DND-41 (cell line): ENCODE measurements around the gene TTC33.

Experiments used
- CTCF ChIP-seq: IDR thresholded peaks from 2 replicates; pipeline ENCODE4 v1.5.1; 2012; ENCODE audit warnings: borderline replicate concordance, low read length, moderate library complexity, mild to moderate bottlenecking; ENCODE audit not compliant: poor library complexity, severe bottlenecking; ENCODE audit errors: extremely low read depth
- EZH2 ChIP-seq: IDR thresholded peaks from 3 replicates; pipeline ENCODE4 v1.6.1; 2012; ENCODE audit warnings: borderline replicate concordance, low read depth, mild to moderate bottlenecking, moderate library complexity, low read length, inconsistent platforms; ENCODE audit not compliant: severe bottlenecking

GRCh38 chr5:40694433-40694832 lies 61.3 kb downstream of the TTC33 start:
- TF ChIP-seq EZH2 (no peak), CTCF (no peak)
